Measurements from ENCODE around the gene TADA2A.
A peak's percentile ranks its signal among the peaks of the same experiment; 100 is the strongest.

TADA2A gene

DNA sequence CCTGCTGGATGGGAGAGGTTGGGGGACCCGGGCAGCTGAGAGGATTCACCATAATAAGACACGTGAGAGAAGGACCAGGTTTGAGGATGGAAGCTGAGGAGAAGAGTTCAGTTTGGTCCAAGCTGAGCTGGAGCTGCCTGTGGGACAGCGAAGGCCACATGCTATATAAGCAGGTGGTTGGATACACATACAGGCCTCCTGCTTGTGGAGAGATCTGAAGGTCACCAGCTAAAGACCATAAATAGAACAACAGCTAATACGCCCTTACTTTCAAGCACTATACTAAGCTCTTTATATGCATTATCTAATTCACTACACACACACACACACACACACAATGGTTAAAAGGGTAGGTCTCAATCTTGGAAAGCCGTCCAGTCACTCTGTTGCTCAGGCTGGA lies 115.1 kb downstream of the TADA2A start:
- no peak for DNase-seq (ENCODE audit: low spot score)

DNA sequence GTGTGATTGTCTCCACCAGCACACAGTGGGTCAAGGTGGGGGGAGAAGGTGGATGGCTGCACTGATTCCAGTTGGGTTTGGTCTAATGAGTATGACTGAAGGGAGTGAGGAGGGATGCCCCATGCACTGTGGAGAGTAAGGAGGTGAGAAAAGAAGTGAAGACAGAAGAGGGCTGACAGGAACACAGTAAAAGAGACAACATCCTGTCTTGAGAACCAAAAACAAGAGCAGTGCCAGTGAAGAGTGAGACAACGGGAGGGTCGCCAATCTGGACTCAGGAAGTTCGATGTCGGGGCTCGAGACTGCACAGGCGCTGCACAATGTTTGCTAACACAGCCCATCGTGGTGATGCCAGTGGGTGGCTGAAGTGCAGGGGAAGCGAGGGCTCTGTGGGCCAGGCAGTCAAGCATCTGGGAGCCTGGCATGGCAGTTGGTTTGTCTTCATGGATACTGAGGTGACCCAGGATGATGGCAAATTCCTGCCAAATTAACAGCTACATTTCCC lies 117.1 kb downstream of the TADA2A start:
- DNase-seq (ENCODE audit: low spot score) = no peak

DNA sequence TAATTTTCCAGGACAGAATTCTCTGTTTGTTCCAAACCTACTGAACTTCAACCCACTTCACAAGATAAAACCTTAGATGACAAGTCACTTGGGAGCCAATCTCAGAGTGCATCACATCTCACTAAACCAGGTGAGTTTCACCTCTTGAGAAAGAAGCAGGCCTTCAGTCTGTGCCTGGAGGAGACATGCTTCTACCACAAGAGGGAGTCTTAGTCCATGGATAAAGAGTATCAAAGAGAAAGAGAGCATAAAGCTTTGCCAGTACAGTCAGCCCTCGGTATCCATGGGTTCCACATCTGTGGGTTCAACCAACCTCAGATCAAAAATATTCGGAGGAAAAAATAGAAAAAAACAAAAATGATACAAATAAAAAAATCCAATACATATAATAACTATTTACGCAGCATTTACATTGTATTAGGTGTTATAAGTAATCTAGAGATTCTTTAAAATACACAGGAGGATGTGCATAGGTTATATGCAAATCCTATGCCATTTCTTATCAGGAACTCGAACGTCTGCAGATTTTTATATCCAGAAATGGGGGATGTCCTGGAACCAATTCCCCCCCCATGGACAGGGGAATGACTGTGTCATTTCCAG lies 120.7 kb downstream of the TADA2A start:
- DNase-seq (ENCODE audit: low spot score) = peak; percentile 70

All from SW480 (cell line).